Activated CD4-positive, CD25-positive, alpha-beta regulatory T cell treated with anti-CD3 and anti-CD28 coated beads, Interleukin-2, amount 50 U/mL, for 16 hours (primary cell): ENCODE measurements around the gene RILPL2.
A peak's percentile ranks its signal among the peaks of the same experiment; 100 is the strongest.
"Not testable (repeated sequence)": the region's sequence is repeated elsewhere in the genome, so short reads cannot be mapped to it uniquely, and the experiment has no call there.

Source experiments
- DNase-seq: peaks from one replicate; pipeline ENCODE4 v3.0.0-alpha.2; 2020; ENCODE audit warnings: low read depth, low spot score

The RILPL2 gene

GRCh38 chr12:123436017-123436964 lies at the start of gene RILPL2:
Gene RILPL2, minus strand, starts transcription at chr12:123436684. Its CDS starts 264 bp downstream, at chr12:123436420.
- DNase-seq = peak; percentile 68

GRCh38 chr12:123485756-123486155 lies 49.3 kb upstream of the RILPL2 start:
- DNase-seq = no peak

- no peak for DNase-seq
Measured at GRCh38 chr12:123483602-123484248, 47.2 kb upstream of the RILPL2 start.

- DNase-seq = no peak
Measured at GRCh38 chr12:123482876-123483275, 46.4 kb upstream of the RILPL2 start.

- DNase-seq = not testable (repeated sequence)
Measured at GRCh38 chr12:123481251-123481650, 44.8 kb upstream of the RILPL2 start.

GRCh38 chr12:123479442-123480180 lies 43.1 kb upstream of the RILPL2 start:
- no peak for DNase-seq

GRCh38 chr12:123478762-123479161 lies 42.3 kb upstream of the RILPL2 start:
- no peak for DNase-seq

- DNase-seq = no peak
Measured at GRCh38 chr12:123478069-123478468, 41.6 kb upstream of the RILPL2 start.

- no peak for DNase-seq
Measured at GRCh38 chr12:123475246-123475703, 38.8 kb upstream of the RILPL2 start.

GRCh38 chr12:123474485-123475245 lies 38.2 kb upstream of the RILPL2 start:
- DNase-seq = no peak

- no peak for DNase-seq
Measured at GRCh38 chr12:123472438-123472849, 36.0 kb upstream of the RILPL2 start.

- DNase-seq = no peak
Measured at GRCh38 chr12:123471374-123472068, 35.0 kb upstream of the RILPL2 start.

- no peak for DNase-seq
Measured at GRCh38 chr12:123469978-123470377, 33.5 kb upstream of the RILPL2 start.

GRCh38 chr12:123468786-123469185 lies 32.3 kb upstream of the RILPL2 start:
- no peak for DNase-seq

GRCh38 chr12:123465084-123465483 lies 28.6 kb upstream of the RILPL2 start:
- DNase-seq = no peak

GRCh38 chr12:123463174-123463573 lies 26.7 kb upstream of the RILPL2 start:
- DNase-seq = not testable (repeated sequence)

- peak; percentile 80 for DNase-seq
Measured at GRCh38 chr12:123457980-123458779, 21.7 kb upstream of the RILPL2 start, which contains the start of gene SNRNP35. Gene SNRNP35, plus strand, starts transcription at chr12:123458139. Its CDS starts 7,402 bp downstream, at chr12:123465541.

GRCh38 chr12:123453165-123453564 lies 16.7 kb upstream of the RILPL2 start:
- no peak for DNase-seq

- not testable (repeated sequence) for DNase-seq
Measured at GRCh38 chr12:123452276-123452550, 15.7 kb upstream of the RILPL2 start.

- DNase-seq = no peak
Measured at GRCh38 chr12:123450636-123451035, 14.2 kb upstream of the RILPL2 start.
